Amygdala (tissue), 56 donors: ENCODE data around the gene C1orf116.

Experiments
- DNase-seq, 56 donors: peaks; one replicate each; lab custom pipeline; 2025; lab: John Stamatoyannopoulos, UW

The C1orf116 gene

GRCh38 chr1:207039380-207040180 is 7.0 kb upstream of the C1orf116 start:
- no peak for DNase-seq

- no peak for DNase-seq
Measured at GRCh38 chr1:207036865-207037264, 4.3 kb upstream of the C1orf116 start.

GRCh38 chr1:207035877-207036551 is 3.5 kb upstream of the C1orf116 start:
- DNase-seq, result no peak

GRCh38 chr1:207034998-207035397 is 2.4 kb upstream of the C1orf116 start:
- DNase-seq, result no peak

GRCh38 chr1:207034208-207034607 is 1.7 kb upstream of the C1orf116 start:
- DNase-seq, result no peak

- DNase-seq, result no peak
Measured at GRCh38 chr1:207033302-207033701, 746 bp upstream of the C1orf116 start.

- DNase-seq, result no peak
Measured at GRCh38 chr1:207031632-207032264, 808 bp downstream of the C1orf116 start.

- DNase-seq, result no peak
Measured at GRCh38 chr1:207031016-207031415, 1.5 kb downstream of the C1orf116 start.

- DNase-seq, result no peak
Measured at GRCh38 chr1:207030522-207031009, 2.0 kb downstream of the C1orf116 start.

GRCh38 chr1:207029701-207030521 is 2.6 kb downstream of the C1orf116 start:
- no peak for DNase-seq

- no peak for DNase-seq
Measured at GRCh38 chr1:207028884-207029650, 3.5 kb downstream of the C1orf116 start.

GRCh38 chr1:207027921-207028320 is 4.6 kb downstream of the C1orf116 start:
- DNase-seq, result no peak

GRCh38 chr1:207027206-207027777 is 5.3 kb downstream of the C1orf116 start:
- no peak for DNase-seq

GRCh38 chr1:207026104-207026534 is 6.4 kb downstream of the C1orf116 start:
- no peak for DNase-seq

- DNase-seq, result no peak
Measured at GRCh38 chr1:207025146-207025880, 7.2 kb downstream of the C1orf116 start.

- no peak for DNase-seq
Measured at GRCh38 chr1:207024202-207025145, 8.1 kb downstream of the C1orf116 start.

GRCh38 chr1:207022996-207023679 is 9.4 kb downstream of the C1orf116 start:
- no peak for DNase-seq
